ENCODE measurements around the gene KDM4C. TPM values are rescaled to one million over a fixed set of nuclear protein-coding genes. Genes with fewer than 3 reads are reported as not detected.

Gene KDM4C
- total RNA-seq, 2 experiments from 2014 or later: 51.5 to 60.3 TPM

Small RNA genes lying within 50 kb of the gene (small RNA-seq; reads per million reads assigned to genes)
- not detected for gene SNRPEP2

Other genes starting within 250 kb of the KDM4C start
- not detected in 2 replicates for gene GLDC, start 112.2 kb upstream of the KDM4C start, total RNA-seq (2014; rRNA removed; shearing (Covaris generic))
- gene GLDC, start 112.2 kb upstream of the KDM4C start, total RNA-seq (2022): not detected in 2 replicates